Muscle layer of duodenum (tissue), 2 donors: ENCODE data around the gene RASGRF1.

Source experiments
- H3K27ac ChIP-seq: one replicate; pipeline ENCODE4 v1.7.0; 2013; ENCODE audit warnings: mild to moderate bottlenecking, low read length
- H3K27me3 ChIP-seq: one replicate; pipeline ENCODE4 v1.7.0; 2013; ENCODE audit warnings: low read depth, mild to moderate bottlenecking, control low read depth, low read length
- H3K36me3 ChIP-seq, 2 donors: one replicate each; pipeline ENCODE4 v1.7.0; 2013; ENCODE audit warnings: low read length in 2 of 2, control low read depth in 1 of 2, mild to moderate bottlenecking in 1 of 2; ENCODE audit not compliant: insufficient read depth in 2 of 2, control insufficient read depth in 1 of 2
- H3K4me1 ChIP-seq, 2 donors: one replicate each; pipeline ENCODE4 v1.7.0; 2013; ENCODE audit warnings: low read length in 2 of 2, mild to moderate bottlenecking in 2 of 2, control low read depth in 1 of 2, moderate library complexity in 1 of 2; ENCODE audit not compliant: insufficient read depth in 2 of 2, control insufficient read depth in 1 of 2
- H3K4me3 ChIP-seq, 2 donors: one replicate each; pipeline ENCODE4 v1.7.0; 2013; ENCODE audit warnings: low read length in 2 of 2, low read depth in 1 of 2, mild to moderate bottlenecking in 1 of 2
- H3K9me3 ChIP-seq, 2 donors: one replicate each; pipeline ENCODE4 v1.7.0; 2013; ENCODE audit warnings: low read length in 2 of 2, control low read depth in 1 of 2, mild to moderate bottlenecking in 1 of 2; ENCODE audit not compliant: control insufficient read depth in 1 of 2
- donor health status: healthy.

Gene RASGRF1

GRCh38 chr15:79093352-79093935 is 2.9 kb upstream of the RASGRF1 start:
- H3K4me3 ChIP-seq = no peak overlapping the region
- H3K36me3 ChIP-seq = no peaks in the 10 kb centered on the region
- peaks cover 33% of the 10 kb centered on the region for H3K27me3 ChIP-seq
- H3K27ac ChIP-seq = no peak overlapping the region
- no peaks in the 10 kb centered on the region for H3K9me3 ChIP-seq
- peaks cover 0 to 26% of the 10 kb centered on the region in 2 donors for H3K4me1 ChIP-seq

DNA sequence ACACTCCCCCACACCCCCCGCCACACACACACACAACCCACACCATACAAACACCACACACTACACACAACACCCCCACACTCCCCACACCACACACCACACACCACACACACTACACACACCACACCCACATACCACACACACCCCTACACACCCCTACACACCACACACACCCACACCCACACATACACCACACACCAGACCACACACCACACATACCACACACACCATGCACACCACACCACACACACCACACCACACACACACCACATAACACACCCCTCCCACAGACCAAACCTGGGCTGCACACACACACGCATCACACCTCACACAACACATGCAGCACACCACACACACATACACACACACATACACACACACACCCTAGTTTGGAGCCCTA is 1.8 kb upstream of the RASGRF1 start:
- Histone ChIP-seq H3K36me3 (no peaks in the 10 kb centered on the region), H3K27ac (no peak overlapping the region), H3K4me3 (no peak overlapping the region), H3K4me1 (peaks cover 0 to 26% of the 10 kb centered on the region in 2 donors), H3K9me3 (no peaks in the 10 kb centered on the region), H3K27me3 (peaks cover 42% of the 10 kb centered on the region)

GRCh38 chr15:79091204-79091867 is 756 bp upstream of the RASGRF1 start:
- Histone ChIP-seq H3K36me3 (no peaks in the 10 kb centered on the region), H3K27me3 (peaks cover 42% of the 10 kb centered on the region), H3K9me3 (no peaks in the 10 kb centered on the region), H3K4me1 (peaks cover 0 to 26% of the 10 kb centered on the region in 2 donors), H3K4me3 (peak overlapping the region in 1 of 2 donors; percentile 65), H3K27ac (no peak overlapping the region)

GRCh38 chr15:79089890-79090486 is 592 bp downstream of the RASGRF1 start:
- no peak overlapping the region for H3K27ac ChIP-seq
- peak overlapping the region in 1 of 2 donors; percentile 65 for H3K4me3 ChIP-seq
- peaks cover 42% of the 10 kb centered on the region for H3K27me3 ChIP-seq
- H3K9me3 ChIP-seq = no peaks in the 10 kb centered on the region
- H3K4me1 ChIP-seq = peaks cover 0 to 26% of the 10 kb centered on the region in 2 donors
- H3K36me3 ChIP-seq = no peaks in the 10 kb centered on the region

GRCh38 chr15:79089331-79089889 is 1.2 kb downstream of the RASGRF1 start:
- peaks cover 42% of the 10 kb centered on the region for H3K27me3 ChIP-seq
- no peaks in the 10 kb centered on the region for H3K9me3 ChIP-seq
- no peak overlapping the region for H3K27ac ChIP-seq
- peak overlapping the region in 1 of 2 donors; percentile 65 for H3K4me3 ChIP-seq
- no peaks in the 10 kb centered on the region for H3K36me3 ChIP-seq
- peaks cover 0 to 26% of the 10 kb centered on the region in 2 donors for H3K4me1 ChIP-seq

GRCh38 chr15:79088426-79089205 is 2.0 kb downstream of the RASGRF1 start:
- no peaks in the 10 kb centered on the region for H3K9me3 ChIP-seq
- no peaks in the 10 kb centered on the region for H3K36me3 ChIP-seq
- H3K27me3 ChIP-seq = peaks cover 42% of the 10 kb centered on the region
- no peak overlapping the region for H3K4me3 ChIP-seq
- H3K27ac ChIP-seq = no peak overlapping the region
- peaks cover 0 to 26% of the 10 kb centered on the region in 2 donors for H3K4me1 ChIP-seq

GRCh38 chr15:79086814-79087213 is 3.8 kb downstream of the RASGRF1 start:
- H3K4me1 ChIP-seq = peaks cover 0 to 26% of the 10 kb centered on the region in 2 donors
- H3K36me3 ChIP-seq = no peaks in the 10 kb centered on the region
- no peak overlapping the region for H3K4me3 ChIP-seq
- peaks cover 30% of the 10 kb centered on the region for H3K27me3 ChIP-seq
- H3K27ac ChIP-seq = no peak overlapping the region
- no peaks in the 10 kb centered on the region for H3K9me3 ChIP-seq

DNA sequence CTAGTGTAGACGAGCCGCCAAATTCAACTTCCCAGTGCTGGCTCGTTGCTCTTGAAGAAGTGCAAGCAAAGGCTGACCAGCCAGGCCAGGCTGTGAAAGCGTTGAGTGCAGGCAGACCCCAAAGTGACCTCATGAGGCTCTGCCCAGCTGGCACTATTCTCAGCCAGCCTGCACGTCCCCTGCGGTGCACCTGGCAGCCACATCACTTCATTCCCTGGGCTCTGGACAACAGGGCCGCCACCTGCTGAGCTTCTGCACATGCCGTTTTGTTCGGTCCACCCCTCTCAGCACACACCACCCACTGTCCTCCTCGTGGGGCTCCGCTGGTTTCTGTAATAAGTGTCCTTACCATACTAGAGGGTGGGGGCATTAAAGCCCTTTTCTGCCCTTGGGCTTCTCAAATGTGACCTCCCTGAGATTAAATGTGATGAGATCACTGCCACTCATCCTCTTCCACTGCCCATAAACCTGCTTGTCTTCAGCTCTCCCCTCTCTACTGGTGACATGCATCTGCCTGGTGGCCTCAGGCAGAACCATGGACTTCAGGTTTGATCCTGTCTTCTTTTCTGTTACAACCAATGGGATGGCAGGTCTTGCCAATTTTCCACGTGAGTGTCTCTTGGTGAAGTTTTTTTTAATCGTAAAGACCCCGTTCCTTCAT is 6.1 kb downstream of the RASGRF1 start:
- H3K27me3 ChIP-seq = peaks cover 15% of the 10 kb centered on the region
- H3K4me1 ChIP-seq = peaks cover 0 to 4% of the 10 kb centered on the region in 2 donors
- no peak overlapping the region for H3K27ac ChIP-seq
- no peak overlapping the region for H3K4me3 ChIP-seq
- H3K9me3 ChIP-seq = no peaks in the 10 kb centered on the region
- H3K36me3 ChIP-seq = no peaks in the 10 kb centered on the region

DNA sequence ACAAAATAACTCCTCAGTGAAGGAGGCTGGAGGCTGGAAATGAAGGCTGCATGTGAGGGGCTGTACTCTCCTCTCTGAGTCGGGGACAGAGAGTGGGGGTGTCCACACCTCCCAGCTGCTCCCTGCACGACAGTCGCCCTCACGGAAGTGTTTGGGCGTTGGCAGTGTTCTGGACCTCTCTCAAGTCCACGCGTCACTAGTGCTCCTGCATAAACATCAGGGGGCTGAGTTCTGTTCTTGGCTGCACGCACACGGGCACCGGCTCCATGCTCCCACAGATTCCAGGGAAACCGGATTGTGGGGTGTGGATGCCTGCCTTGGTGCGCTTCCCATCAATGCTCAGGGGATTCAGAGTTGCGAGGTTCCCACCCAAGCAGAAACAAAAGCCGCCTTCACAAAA is 7.4 kb downstream of the RASGRF1 start:
- H3K36me3 ChIP-seq = no peaks in the 10 kb centered on the region
- no peaks in the 10 kb centered on the region for H3K4me1 ChIP-seq
- no peaks in the 10 kb centered on the region for H3K9me3 ChIP-seq
- no peak overlapping the region for H3K27ac ChIP-seq
- H3K27me3 ChIP-seq = peaks cover 6% of the 10 kb centered on the region
- no peak overlapping the region for H3K4me3 ChIP-seq

DNA sequence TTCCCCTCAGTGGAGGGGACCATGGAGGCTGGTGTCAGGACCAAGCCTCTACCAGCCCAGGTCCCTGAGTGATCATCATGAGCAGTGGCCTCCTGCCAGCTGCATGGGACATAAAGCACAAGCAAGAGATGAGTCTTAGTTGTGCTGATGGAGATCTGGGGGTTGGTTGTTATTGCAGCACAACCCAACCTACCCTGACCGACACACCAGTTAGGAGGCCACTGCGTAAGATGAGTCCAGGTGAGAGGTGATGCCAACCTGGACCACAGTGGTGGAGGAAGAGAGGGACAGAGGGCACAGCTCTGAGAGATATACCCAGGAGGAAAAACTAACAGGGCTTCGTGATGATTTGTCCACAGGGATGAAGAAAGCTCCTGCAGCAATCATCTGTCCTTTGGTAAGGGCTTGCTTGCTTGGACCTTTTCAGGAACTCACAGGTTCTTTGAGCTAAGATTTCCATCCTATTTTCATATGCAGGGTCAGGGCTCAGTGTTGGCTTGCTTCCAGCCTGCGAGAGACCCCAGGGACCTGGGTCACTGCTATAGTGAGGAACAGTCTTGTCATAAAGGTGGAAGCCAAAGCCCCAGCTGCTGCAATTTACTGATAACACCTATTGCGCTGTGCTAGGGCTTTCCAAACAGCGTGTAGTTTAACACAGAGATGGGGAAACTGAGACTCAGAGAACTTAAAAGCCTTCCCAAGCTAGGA is 8.1 kb downstream of the RASGRF1 start:
- Histone ChIP-seq H3K27me3 (no peaks in the 10 kb centered on the region), H3K4me1 (no peaks in the 10 kb centered on the region), H3K9me3 (no peaks in the 10 kb centered on the region), H3K4me3 (no peak overlapping the region), H3K36me3 (no peaks in the 10 kb centered on the region), H3K27ac (no peak overlapping the region)
